Endothelial cell of umbilical vein (primary cell): ENCODE results near the gene ACVR1C. TPM values are rescaled to one million over a fixed set of nuclear protein-coding genes. Genes with fewer than 3 reads are reported as not detected.

Source experiments
- BruUV-seq: library from RNA; stranded (reverse); fragments of 400-500 nt; replicated peaks from 2 replicates; lab custom pipeline; 2021; lab: Mats Ljungman, UMichigan
- CTCF ChIA-PET: fragments of 300-600, 350-600 bp; sonication (Branson Sonifier 250); formaldehyde crosslinking; loops from one replicate; lab custom pipeline; 2021; ENCODE audit warnings: antibody characterized with exemption, inconsistent platforms; lab: Charles Lee
- POLR2A ChIA-PET: fragments of 300-600, 350-600 bp; sonication (Branson Sonifier 250); formaldehyde crosslinking; loops from one replicate; lab custom pipeline; 2021; ENCODE audit warnings: antibody characterized with exemption, inconsistent platforms; lab: Charles Lee
- DNase-seq: peaks from one replicate; pipeline ENCODE4 v3.0.0-alpha.2; 2011; ENCODE audit warnings: low read depth, low spot score
- FAIRE-seq: peaks from 2 replicates; lab custom pipeline; 2011; peaks lifted over from hg19 to GRCh38; lab: Jason Lieb, UNC
- H2AFZ ChIP-seq: 2 replicates; pipeline ENCODE4 v1.6.0; 2012; ENCODE audit warnings: low read depth, low read length, control low read depth, inconsistent platforms
- H3K27ac ChIP-seq: 2 replicates; pipeline ENCODE4 v1.5.1; 2011; ENCODE audit warnings: low read depth, mild to moderate bottlenecking, control low read depth, low read length, moderate library complexity; ENCODE audit not compliant: insufficient read depth
- H3K27me3 ChIP-seq, 2 experiments: 2 replicates each; pipeline versions ENCODE4 v1.6.0 to v1.6.1; 2011; ENCODE audit warnings: low read length in 2 of 2, mixed read lengths in 1 of 2; ENCODE audit not compliant: control insufficient read depth in 2 of 2, insufficient read depth in 2 of 2
- H3K36me3 ChIP-seq, 2 experiments: 2 replicates in 1 of 2; 3 replicates in 1 of 2; pipeline ENCODE4 v1.5.1; 2011; ENCODE audit warnings: low read length in 2 of 2, mild to moderate bottlenecking in 1 of 2, moderate library complexity in 1 of 2; ENCODE audit not compliant: control insufficient read depth in 2 of 2, insufficient read depth in 2 of 2; ENCODE audit errors: extremely low read depth in 1 of 2
- H3K4me1 ChIP-seq: 3 replicates; pipeline ENCODE4 v1.5.1; 2011; ENCODE audit warnings: mild to moderate bottlenecking, low read length; ENCODE audit not compliant: control insufficient read depth, insufficient read depth; ENCODE audit errors: extremely low read depth
- H3K4me2 ChIP-seq: 2 replicates; pipeline ENCODE4 v1.6.1; 2011; ENCODE audit warnings: low read length, control low read depth, mixed read lengths; ENCODE audit not compliant: insufficient read depth
- H3K4me3 ChIP-seq, 3 experiments: fragments of 200-600 bp in 1 of 3; sonication (generic), shearing (Covaris generic) in 1 of 3; replicated peaks in 1 of 3; 2 replicates each; pipeline ENCODE4 v1.5.1; 2011 to 2016; ENCODE audit warnings: control low read depth in 3 of 3, low read length in 3 of 3, mild to moderate bottlenecking in 2 of 3, inconsistent platforms in 1 of 3, low read depth in 1 of 3, moderate library complexity in 1 of 3; ENCODE audit not compliant: insufficient read depth in 1 of 3
- H3K79me2 ChIP-seq: 2 replicates; pipeline ENCODE4 v1.6.0; 2012; ENCODE audit warnings: low read length, inconsistent platforms; ENCODE audit not compliant: control insufficient read depth, insufficient read depth
- H3K9ac ChIP-seq: replicated peaks from 2 replicates; pipeline ENCODE3; 2011; ENCODE audit warnings: low read length, control low read depth; ENCODE audit not compliant: insufficient read depth; ENCODE audit errors: extremely low read depth
- H3K9me1 ChIP-seq: replicated peaks from 3 replicates; pipeline ENCODE4 v1.6.0; 2011; ENCODE audit warnings: mild to moderate bottlenecking, low read length; ENCODE audit not compliant: control insufficient read depth, insufficient read depth; ENCODE audit errors: extremely low read depth
- H3K9me3 ChIP-seq: replicated peaks from 2 replicates; pipeline ENCODE4 v1.5.1; 2012; ENCODE audit warnings: low read length, inconsistent platforms; ENCODE audit not compliant: control insufficient read depth, insufficient read depth
- H4K20me1 ChIP-seq: replicated peaks from 2 replicates; pipeline ENCODE3; 2011; ENCODE audit warnings: mild to moderate bottlenecking, low read length; ENCODE audit not compliant: control insufficient read depth, insufficient read depth; ENCODE audit errors: extremely low read depth
- EZH2 ChIP-seq: IDR thresholded peaks from 2 replicates; pipeline ENCODE4 v1.6.1; 2012; ENCODE audit warnings: borderline replicate concordance, low read depth, mild to moderate bottlenecking, moderate library complexity, low read length, inconsistent platforms; ENCODE audit not compliant: severe bottlenecking
- FOS ChIP-seq: IDR thresholded peaks from 2 replicates; pipeline ENCODE4 v1.6.1; 2011; ENCODE audit warnings: mild to moderate bottlenecking, low read length, moderate library complexity, borderline replicate concordance; ENCODE audit not compliant: insufficient read depth
- GATA2 ChIP-seq: IDR thresholded peaks from 2 replicates; pipeline ENCODE4 v1.7.0; 2011; ENCODE audit warnings: low read depth, mild to moderate bottlenecking, moderate library complexity, mixed read lengths, low read length; ENCODE audit not compliant: insufficient read length, insufficient read depth
- JUN ChIP-seq: IDR thresholded peaks from 2 replicates; pipeline ENCODE4 v1.6.1; 2011; ENCODE audit warnings: borderline replicate concordance, low read depth; ENCODE audit not compliant: insufficient read length, insufficient read depth
- MAX ChIP-seq: IDR thresholded peaks from 2 replicates; pipeline ENCODE4 v1.6.1; 2011; ENCODE audit not compliant: insufficient read depth, insufficient read length
- MYC ChIP-seq: IDR thresholded peaks from one replicate; pipeline ENCODE4 v1.6.1; 2011; ENCODE audit warnings: mild to moderate bottlenecking, low read depth, low read length
- POLR2A ChIP-seq: IDR thresholded peaks from 2 replicates; pipeline ENCODE4 v1.6.1; 2012; ENCODE audit warnings: low read depth, mild to moderate bottlenecking, control low read depth, low read length
- POLR2AphosphoS5 ChIP-seq: IDR thresholded peaks from 2 replicates; pipeline ENCODE4 v1.6.1; 2012; ENCODE audit warnings: low read depth, mild to moderate bottlenecking, control low read depth, low read length, moderate library complexity; ENCODE audit not compliant: insufficient read depth
- dilution Hi-C: fragments of 300-500 bp; cut with MboI; formaldehyde crosslinking; loops from one replicate; pipeline ENCODE4 v1.15.0; 2019; ENCODE audit warnings: low sequenced_read_pairs; ENCODE audit not compliant: extremely low pct_ligation_motif_present
- intact Hi-C: fragments of 100-400 bp; cut with micrococcal nuclease; formaldehyde crosslinking; loops from one replicate; pipeline ENCODE4 v1.10.0; 2022
- polyA plus RNA-seq, 4 experiments: library from polyadenylated mRNA; depleted of rRNA in 3 of 4; stranded (reverse) in 3 of 4; unstranded in 1 of 4; fragments of >200 nt; gene quantifications; 2 replicates each; pipeline versions ENCODE4 v1.2.1 to v1.2.3, GENCODE V29; 2011 to 2012; ENCODE audit warnings: missing spikeins in 1 of 4
- total RNA-seq: library from RNA; stranded (reverse); gene quantifications from 2 replicates; pipeline ENCODE4 v1.2.3, GENCODE V29; 2021
- TF ChIP-seq, protein P1 (sequence below), 2 donors: IDR thresholded peaks; 1 replicate in 1 of 2; 2 replicates in 1 of 2; pipeline ENCODE4 v1.5.1; 2011; ENCODE audit warnings: low read length in 2 of 2, mild to moderate bottlenecking in 2 of 2, moderate library complexity in 2 of 2, control low read depth in 1 of 2, inconsistent platforms in 1 of 2, low read depth in 1 of 2; ENCODE audit not compliant: insufficient read depth in 1 of 2; ENCODE audit errors: extremely low read depth in 1 of 2

Gene ACVR1C
- total and polyA plus RNA-seq, 2 donors (not counting 3 experiments of a cell fraction or from before 2014, with no cell fraction given): not detected

- CTCF ChIA-PET: no interaction called here
- Histone ChIP-seq H3K79me2 (no peaks in the 10 kb centered on the region), H3K27me3 (peaks cover 10 to 17% of the 10 kb centered on the region in 2 experiments), H4K20me1 (no peaks in the 10 kb centered on the region), H3K4me2 (no peak overlapping the region), H3K4me3 (no peak overlapping the region), H3K9ac (no peak overlapping the region), H2AFZ (no peak overlapping the region), H3K9me3 (no peaks in the 10 kb centered on the region), H3K4me1 (no peaks in the 10 kb centered on the region), H3K27ac (no peak overlapping the region), H3K9me1 (no peaks in the 10 kb centered on the region), H3K36me3 (no peaks in the 10 kb centered on the region)
- intact Hi-C loops (loop anchor here (2.0 kb wide), 2 partner anchors 100 to 290 kb away; no protein-coding TSS in a partner anchor), dilution Hi-C loops (no loop called here)
- POLR2A ChIA-PET: no interaction called here
- TF ChIP-seq POLR2A: no peak
- no peak for TF ChIP-seq FOS
- TF ChIP-seq EZH2: no peak
- no peak for TF ChIP-seq POLR2AphosphoS5
- TF ChIP-seq MYC: no peak
- TF ChIP-seq GATA2: no peak
- TF ChIP-seq JUN: no peak
- TF ChIP-seq MAX: no peak
- TF ChIP-seq, protein P1, sequence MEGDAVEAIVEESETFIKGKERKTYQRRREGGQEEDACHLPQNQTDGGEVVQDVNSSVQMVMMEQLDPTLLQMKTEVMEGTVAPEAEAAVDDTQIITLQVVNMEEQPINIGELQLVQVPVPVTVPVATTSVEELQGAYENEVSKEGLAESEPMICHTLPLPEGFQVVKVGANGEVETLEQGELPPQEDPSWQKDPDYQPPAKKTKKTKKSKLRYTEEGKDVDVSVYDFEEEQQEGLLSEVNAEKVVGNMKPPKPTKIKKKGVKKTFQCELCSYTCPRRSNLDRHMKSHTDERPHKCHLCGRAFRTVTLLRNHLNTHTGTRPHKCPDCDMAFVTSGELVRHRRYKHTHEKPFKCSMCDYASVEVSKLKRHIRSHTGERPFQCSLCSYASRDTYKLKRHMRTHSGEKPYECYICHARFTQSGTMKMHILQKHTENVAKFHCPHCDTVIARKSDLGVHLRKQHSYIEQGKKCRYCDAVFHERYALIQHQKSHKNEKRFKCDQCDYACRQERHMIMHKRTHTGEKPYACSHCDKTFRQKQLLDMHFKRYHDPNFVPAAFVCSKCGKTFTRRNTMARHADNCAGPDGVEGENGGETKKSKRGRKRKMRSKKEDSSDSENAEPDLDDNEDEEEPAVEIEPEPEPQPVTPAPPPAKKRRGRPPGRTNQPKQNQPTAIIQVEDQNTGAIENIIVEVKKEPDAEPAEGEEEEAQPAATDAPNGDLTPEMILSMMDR (IDR thresholded peaks at IDR 0.05; ENCODE audit: extremely low read depth in 1 of 2, insufficient read depth in 1 of 2, low read depth in 1 of 2, low read length in 2 of 2): no peak
- no peak for FAIRE-seq
- DNase-seq: peak; percentile 15
- no TSS peak for BruUV-seq
Observed at GRCh38 chr2:157592948-157593347, 35.7 kb downstream of the ACVR1C start.
